A549 (cell line): ENCODE results near the gene ABCA13.

ENCODE experiments used
- CHD4 ChIP-seq: fragments of 200-600 bp; sonication (generic); IDR thresholded peaks from 2 replicates; pipeline ENCODE4 v1.6.1; 2016; ENCODE audit warnings: antibody characterized with exemption, mild to moderate bottlenecking, borderline replicate concordance
- CTCF ChIP-seq: fragments of >200 bp; sonication (Bioruptor Twin); formaldehyde crosslinking; IDR thresholded peaks from 3 replicates; pipeline ENCODE4 v1.5.1; 2016
- E2F6 ChIP-seq: IDR thresholded peaks from 2 replicates; pipeline ENCODE4 v1.6.1; 2012; ENCODE audit warnings: low read depth, borderline replicate concordance
- EHMT2 ChIP-seq: fragments of 200-600 bp; sonication (generic); IDR thresholded peaks from 2 replicates; pipeline ENCODE4 v1.6.1; 2016; ENCODE audit warnings: antibody characterized with exemption, low read depth, mild to moderate bottlenecking, moderate library complexity
- ELK1 ChIP-seq: fragments of 150-350 bp; IDR thresholded peaks from 2 replicates; pipeline ENCODE4 v1.6.1; 2014; ENCODE audit warnings: low read depth, mild to moderate bottlenecking, low read length
- EP300 ChIP-seq, 2 experiments: fragments of >200 bp; sonication (Bioruptor Twin); formaldehyde crosslinking; IDR thresholded peaks; 2 replicates in 1 of 2; 3 replicates in 1 of 2; pipeline ENCODE4 v1.6.1; 2016 to 2017
- HMGXB4 ChIP-seq: fragments of 250-450 bp; sonication (Bioruptor Pico); IDR thresholded peaks from 2 replicates; pipeline ENCODE4 v1.5.0; 2021; ENCODE audit warnings: mild to moderate bottlenecking, moderate library complexity, borderline replicate concordance
- JUN ChIP-seq, 2 experiments: fragments of >200 bp; sonication (Bioruptor Twin); formaldehyde crosslinking; IDR thresholded peaks; 2 replicates in 1 of 2; 3 replicates in 1 of 2; pipeline ENCODE4 v1.6.1; 2016 to 2017
- NR3C1 ChIP-seq: fragments of >200 bp; sonication (Bioruptor Twin); formaldehyde crosslinking; IDR thresholded peaks from 3 replicates; pipeline ENCODE4 v1.6.1; 2017
- POLR2A ChIP-seq: IDR thresholded peaks from 2 replicates; pipeline ENCODE4 v1.6.1; 2012; ENCODE audit warnings: mild to moderate bottlenecking, low read length
- RAD21 ChIP-seq, 2 experiments: fragments of >200 bp in 1 of 2; sonication (Bioruptor Twin) in 1 of 2; formaldehyde crosslinking in 1 of 2; IDR thresholded peaks in 1 of 2; conservative IDR thresholded peaks in 1 of 2; 2 replicates in 1 of 2; 3 replicates in 1 of 2; pipeline ENCODE4 v1.6.1; 2012 to 2018; ENCODE audit warnings: inconsistent platforms in 1 of 2
- REST ChIP-seq: fragments of 200-600 bp; sonication (generic); IDR thresholded peaks from 2 replicates; pipeline ENCODE4 v1.6.1; 2016; ENCODE audit warnings: antibody characterized with exemption, mild to moderate bottlenecking, moderate library complexity
- RNF2 ChIP-seq: fragments of 200-600 bp; sonication (generic); IDR thresholded peaks from 2 replicates; pipeline ENCODE4 v1.6.1; 2016; ENCODE audit warnings: low read depth, mild to moderate bottlenecking, antibody characterized with exemption, moderate library complexity, borderline replicate concordance
- USF2 ChIP-seq: fragments of 450-650 bp; IDR thresholded peaks from 2 replicates; pipeline ENCODE4 v1.6.1; 2014; ENCODE audit warnings: antibody characterized with exemption

GRCh38 chr7:48261696-48262095 is 90.4 kb downstream of the ABCA13 start:
- TF ChIP-seq EP300 (IDR thresholded peaks at IDR 0.05), result no peak
- TF ChIP-seq JUN (IDR thresholded peaks at IDR 0.05), result no peak
- TF ChIP-seq EHMT2, result no peak
- no peak for TF ChIP-seq E2F6
- no peak for TF ChIP-seq CTCF
- no peak for TF ChIP-seq USF2
- no peak for TF ChIP-seq HMGXB4
- no peak for TF ChIP-seq POLR2A
- no peak for TF ChIP-seq ELK1
- no peak for TF ChIP-seq NR3C1
- TF ChIP-seq CHD4, result no peak
- no peak for TF ChIP-seq RNF2
- no peak for TF ChIP-seq RAD21 (conservative IDR thresholded peaks at IDR 0.05 in 1 of 2, IDR thresholded peaks at IDR 0.05 in 1 of 2)
- TF ChIP-seq REST, result no peak
